HCT116 (cell line): ENCODE data around the gene PARP8.

Experiments used
- CTCF ChIP-seq, 3 experiments: fragments of 200-600 bp in 1 of 3; sonication (generic) in 1 of 3; IDR thresholded peaks in 2 of 3; conservative IDR thresholded peaks in 1 of 3; 2 replicates each; pipeline ENCODE4 v1.5.1; 2012 to 2017; ENCODE audit warnings: low read depth in 2 of 3, low read length in 2 of 3, antibody characterized with exemption in 1 of 3, borderline replicate concordance in 1 of 3, control low read depth in 1 of 3, mild to moderate bottlenecking in 1 of 3, mixed read lengths in 1 of 3, mixed run types in 1 of 3, moderate library complexity in 1 of 3; ENCODE audit not compliant: insufficient read depth in 1 of 3
- EZH2phosphoT487 ChIP-seq: fragments of 200-600 bp; IDR thresholded peaks from 2 replicates; pipeline ENCODE4 v1.6.1; 2018; ENCODE audit warnings: antibody characterized with exemption, borderline replicate concordance
- POLR2AphosphoS5 ChIP-seq: IDR thresholded peaks from 2 replicates; pipeline ENCODE4 v1.6.1; 2011; ENCODE audit warnings: mild to moderate bottlenecking, low read depth, low read length, moderate library complexity
- RAD21 ChIP-seq: IDR thresholded peaks from 2 replicates; pipeline ENCODE4 v1.6.1; 2012; ENCODE audit warnings: low read depth, mild to moderate bottlenecking
- REST ChIP-seq: IDR thresholded peaks from 2 replicates; pipeline ENCODE4 v1.6.1; 2012; ENCODE audit warnings: low read depth
- ZNF274 ChIP-seq: fragments of 200-500 bp; sonication (Bioruptor generic); IDR thresholded peaks from 2 replicates; pipeline ENCODE4 v1.6.1; 2014; ENCODE audit warnings: mild to moderate bottlenecking, low read depth, low read length, inconsistent platforms

GRCh38 chr5:50855001-50855400 is 188.6 kb downstream of the PARP8 start:
- TF ChIP-seq CTCF (IDR thresholded peaks at IDR 0.05 in 2 of 3, conservative IDR thresholded peaks at IDR 0.05 in 1 of 3; ENCODE audit: borderline replicate concordance in 1 of 3, insufficient read depth in 1 of 3, low read depth in 2 of 3, low read length in 2 of 3) (no peak), ZNF274 (no peak), RAD21 (no peak), REST (no peak), POLR2AphosphoS5 (no peak), EZH2phosphoT487 (no peak)
